HG03159 (cell line): Measurements from ENCODE around the gene MCTP1.
A peak's percentile ranks its signal among the peaks of the same experiment; 100 is the strongest.

Experiments used
- ATAC-seq: cut with Tn5 transposase; IDR thresholded peaks from one replicate; pipeline ENCODE4 v1.9.1; 2021; ENCODE audit warnings: mild to moderate bottlenecking, moderate library complexity; ENCODE audit not compliant: unreplicated experiment

The MCTP1 gene

DNA sequence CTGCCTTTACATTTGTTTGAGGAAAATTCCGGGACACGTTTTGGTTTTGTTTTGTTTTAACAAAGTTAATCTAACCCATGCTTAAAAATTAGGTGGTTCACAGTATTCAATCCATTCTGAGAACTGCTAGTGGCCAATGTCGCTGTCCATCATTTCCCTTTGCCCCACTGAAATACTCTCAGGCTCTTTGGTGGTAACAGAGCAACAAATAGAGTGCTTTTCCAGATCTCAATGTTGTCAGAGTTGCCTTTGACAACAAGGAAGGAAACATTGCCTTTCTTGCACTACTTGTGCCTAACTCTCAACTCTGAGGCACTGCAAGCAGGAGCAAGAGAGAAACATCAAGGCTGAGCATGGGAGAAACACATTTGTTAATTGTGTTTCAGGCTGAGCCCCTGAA lies 154.0 kb downstream of the MCTP1 start:
- ATAC-seq: no peak

DNA sequence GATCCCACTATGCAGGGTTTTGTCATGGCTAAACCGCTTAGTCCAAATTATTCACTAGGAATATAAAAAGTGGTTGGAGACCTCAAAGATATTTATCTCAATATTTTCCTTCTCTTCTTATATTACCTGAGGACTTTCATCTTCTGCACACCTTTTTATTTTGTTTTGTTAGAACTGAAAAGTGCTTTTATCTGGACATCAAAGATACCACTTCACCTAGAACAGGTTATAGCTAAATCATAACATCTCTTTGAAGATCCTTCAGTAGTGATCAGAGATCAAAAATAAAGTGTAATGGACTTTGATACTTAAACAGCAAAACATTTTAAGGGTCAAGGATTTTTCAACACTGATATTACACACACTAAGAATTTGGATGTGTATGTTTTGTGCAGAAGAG lies 160.2 kb downstream of the MCTP1 start:
- no peak for ATAC-seq

DNA sequence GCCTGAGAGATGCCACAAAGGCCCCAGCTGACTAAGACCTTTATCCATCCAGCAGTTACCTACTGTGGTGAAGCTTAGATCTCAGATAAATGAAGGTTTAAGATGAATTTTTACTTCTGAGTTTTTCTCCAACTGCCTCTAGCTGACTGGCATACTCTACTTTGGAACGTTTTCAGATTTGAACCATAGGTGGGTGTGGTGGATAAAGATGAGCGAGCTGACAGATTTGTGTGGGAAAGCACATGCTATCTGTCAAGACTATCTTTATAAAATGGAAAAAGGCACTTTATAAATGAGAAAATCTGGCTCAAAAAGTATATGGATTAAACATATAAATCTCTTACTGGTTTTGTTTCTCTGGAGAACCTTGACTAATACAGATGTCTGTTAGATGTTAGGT lies 160.8 kb downstream of the MCTP1 start:
- ATAC-seq: no peak

DNA sequence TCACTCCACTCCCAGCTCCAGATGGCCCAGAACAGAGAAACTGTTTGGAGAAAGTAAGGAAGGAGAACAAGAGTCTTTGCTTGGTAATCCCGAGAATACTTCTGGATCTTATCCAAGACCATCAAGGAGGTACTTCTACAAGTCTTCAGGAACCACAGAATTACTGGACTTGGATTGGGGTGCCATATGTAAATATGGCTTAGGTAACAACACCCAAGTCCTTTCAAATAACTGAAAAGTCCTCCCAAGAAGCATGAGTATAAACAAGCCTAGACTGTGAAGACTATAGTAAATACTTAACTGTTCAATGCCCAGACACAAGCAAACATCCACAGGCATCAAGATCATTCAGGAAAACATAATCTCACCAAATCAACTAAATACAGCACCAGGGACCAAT lies 170.0 kb downstream of the MCTP1 start:
- no peak for ATAC-seq

DNA sequence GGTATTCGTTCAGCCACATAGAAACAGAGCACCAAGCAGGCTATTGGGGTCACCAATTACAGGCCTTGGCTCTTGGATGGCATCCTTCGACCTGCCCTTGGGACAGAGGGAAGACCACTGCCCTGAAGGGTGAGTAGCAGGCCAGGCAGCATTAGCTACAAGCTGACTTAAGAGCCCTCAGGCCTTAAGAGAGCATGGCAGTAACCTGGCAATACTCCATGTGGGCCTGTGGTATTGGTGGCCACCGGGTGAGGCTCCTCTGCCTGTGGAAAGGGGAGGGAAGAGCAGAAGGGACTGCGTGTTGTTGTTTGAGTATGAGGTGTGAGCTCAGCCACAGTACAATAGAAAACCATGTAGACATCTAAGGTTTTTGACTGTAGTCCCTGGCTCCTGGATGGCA lies 170.6 kb downstream of the MCTP1 start:
- ATAC-seq: no peak

DNA sequence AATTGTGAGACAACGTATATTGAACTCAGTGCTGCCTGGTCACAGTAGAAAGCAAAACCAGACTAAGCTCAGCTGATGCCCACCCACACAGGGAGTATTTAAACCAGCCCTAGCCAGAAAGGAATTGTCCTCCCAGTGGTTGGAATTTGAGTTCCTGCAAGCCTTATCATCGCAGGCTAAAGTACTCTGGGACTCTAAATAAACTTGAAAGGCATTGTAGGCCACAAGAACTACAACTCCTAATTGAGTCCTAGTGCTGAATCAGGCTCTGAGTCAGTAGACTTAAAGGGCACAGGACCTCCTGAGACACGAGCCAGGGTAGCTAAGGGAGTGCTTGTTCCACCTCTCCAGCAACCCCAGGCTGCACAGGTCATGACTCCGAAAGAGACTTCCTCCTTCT lies 171.4 kb downstream of the MCTP1 start:
- ATAC-seq: no peak

DNA sequence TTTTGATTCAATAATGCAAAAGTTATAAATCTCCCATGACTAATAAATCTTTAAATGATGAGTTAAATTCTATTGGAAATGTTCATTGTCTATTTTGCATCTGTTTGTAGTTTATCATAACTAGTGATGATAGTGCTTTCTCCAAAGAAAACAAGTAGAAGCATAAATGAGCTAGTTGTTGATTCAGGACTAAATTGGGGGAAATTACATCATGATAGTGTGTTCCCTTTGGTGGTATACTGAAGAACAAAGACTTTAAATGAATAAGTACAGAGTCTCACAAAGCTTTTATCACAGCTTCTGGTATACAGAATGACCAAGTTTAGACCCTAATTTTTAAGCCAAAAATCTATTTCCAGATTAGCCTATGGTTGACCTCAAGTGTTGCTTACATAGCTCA lies 173.8 kb downstream of the MCTP1 start:
- ATAC-seq: no peak

DNA sequence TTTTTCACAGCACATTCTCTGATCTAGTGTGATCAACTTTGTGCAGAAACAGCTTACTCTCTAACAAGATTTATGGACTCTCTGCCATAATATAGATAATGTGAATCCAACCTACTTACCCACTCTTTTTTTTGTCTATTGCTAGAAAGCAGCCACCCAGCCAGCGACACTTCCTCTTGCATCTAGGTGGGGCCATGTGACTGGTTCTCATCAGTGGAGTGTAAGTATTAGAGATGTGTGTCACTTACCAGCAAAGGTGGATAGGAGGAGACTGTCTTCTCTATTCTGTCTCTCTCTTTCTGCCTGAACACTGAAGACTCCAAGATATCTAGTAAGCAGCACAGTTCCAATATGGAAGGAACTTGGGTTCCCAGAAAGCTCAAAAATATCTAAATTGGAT lies 174.8 kb downstream of the MCTP1 start:
- ATAC-seq: no peak

DNA sequence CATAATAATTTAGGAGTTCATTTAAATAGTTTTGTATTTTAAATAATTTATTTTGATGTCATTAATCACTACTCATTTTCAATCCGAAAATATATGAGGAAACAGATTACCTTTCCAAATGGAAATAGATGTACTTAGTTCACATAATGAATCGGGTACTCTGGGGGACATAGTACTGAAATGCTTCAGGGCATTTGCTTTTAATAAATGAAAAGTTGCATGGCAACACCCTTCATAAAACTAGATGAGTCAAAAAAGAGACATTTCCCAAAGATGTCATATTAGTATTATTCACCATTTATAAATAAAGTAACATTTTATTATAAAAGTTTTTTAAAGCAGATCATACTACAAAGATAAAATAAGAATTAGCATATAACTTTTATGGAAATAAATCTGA lies 177.8 kb downstream of the MCTP1 start:
- no peak for ATAC-seq

DNA sequence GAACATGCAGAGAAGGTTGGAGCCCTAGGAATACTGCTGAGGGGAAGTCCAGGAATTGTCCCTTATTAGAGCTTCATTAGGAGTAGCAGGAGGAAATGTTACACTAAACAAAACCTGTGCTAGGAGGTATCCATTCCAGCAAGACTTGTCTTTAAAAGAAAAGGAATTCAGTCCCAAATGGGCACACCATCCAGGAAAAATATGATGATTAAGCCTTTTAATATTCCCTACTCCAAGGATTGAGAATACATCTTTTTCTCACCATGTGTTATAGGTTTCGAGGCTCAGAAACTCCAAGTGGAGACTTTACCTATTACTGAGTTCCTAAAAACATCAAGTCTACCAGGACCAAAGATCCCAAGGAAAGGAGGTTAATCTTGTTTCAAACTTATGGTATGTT lies 179.3 kb downstream of the MCTP1 start:
- ATAC-seq: no peak

DNA sequence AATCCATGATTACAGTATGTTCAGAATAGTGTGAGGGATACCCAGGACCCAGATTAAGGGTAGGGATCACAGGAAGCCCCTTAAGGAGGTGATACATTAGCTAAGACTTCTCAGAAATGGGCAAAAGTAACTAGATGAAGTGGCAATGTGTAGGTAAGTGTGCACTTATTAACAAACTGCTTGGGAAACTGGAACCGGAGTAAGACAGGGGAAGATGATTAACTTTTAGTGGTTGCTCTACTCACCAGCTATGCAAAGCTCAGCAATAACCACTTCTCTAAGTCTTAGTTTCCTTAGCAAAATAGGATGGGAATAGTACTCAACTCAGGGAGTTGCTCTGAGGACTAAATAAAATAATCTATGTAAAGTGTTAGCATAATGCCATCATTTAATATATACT lies 182.2 kb downstream of the MCTP1 start:
- ATAC-seq: peak; percentile 99

DNA sequence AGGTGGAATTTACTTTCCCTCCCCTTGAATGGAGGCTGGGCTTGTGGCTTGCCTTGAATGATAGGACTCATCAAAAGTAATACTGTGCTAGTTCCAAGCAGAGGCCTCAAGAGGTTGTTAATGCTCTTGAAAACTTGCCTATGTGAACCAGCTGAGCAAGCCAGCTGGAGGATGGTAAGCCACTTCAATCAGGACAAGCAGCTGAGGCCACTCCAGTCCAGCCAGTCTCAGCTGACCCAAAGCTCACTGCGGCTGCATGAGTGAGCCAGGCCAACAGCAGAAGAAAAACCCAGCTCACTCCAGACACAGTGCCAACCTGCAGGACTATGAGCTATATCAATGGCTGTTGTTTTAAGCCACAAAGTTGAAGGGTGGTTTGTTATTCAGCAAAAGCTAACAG lies 182.8 kb downstream of the MCTP1 start:
- ATAC-seq: peak; percentile 28

DNA sequence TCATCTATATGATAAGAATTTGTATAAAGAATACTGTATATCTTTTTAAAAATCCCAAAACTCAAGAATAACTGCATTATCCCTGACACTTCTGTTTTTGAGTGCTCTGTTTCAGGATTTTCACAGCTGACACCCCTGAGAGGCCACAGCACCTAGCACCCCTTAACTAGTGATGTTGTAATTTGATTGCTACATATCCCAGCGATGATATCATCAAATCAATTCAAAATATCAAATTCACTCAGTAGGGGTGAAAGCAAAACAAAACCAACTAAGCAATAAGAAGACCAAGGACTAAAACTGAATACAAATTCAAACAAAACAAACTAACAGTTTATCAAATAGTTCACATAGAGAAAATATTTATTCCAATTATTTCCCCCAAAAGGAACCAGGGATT lies 184.3 kb downstream of the MCTP1 start:
- no peak for ATAC-seq

DNA sequence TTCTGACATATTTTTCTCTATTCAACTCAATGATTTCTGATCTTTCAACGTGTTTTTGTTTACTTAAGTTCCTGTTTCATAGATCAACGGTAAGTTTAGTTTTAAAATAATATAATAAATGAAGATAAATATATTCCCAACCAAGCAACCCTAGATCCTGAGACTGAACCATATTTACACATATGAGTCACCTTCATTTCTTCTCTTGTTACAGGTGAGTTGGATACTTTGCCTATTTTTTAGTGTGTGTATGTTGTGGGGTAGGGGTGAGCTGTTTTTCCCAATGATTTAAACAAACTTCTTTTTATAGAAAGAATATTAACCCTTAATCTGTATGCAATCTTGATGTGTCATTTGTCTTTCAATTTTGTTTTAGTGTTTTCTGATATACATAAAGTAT lies 186.9 kb downstream of the MCTP1 start:
- no peak for ATAC-seq

DNA sequence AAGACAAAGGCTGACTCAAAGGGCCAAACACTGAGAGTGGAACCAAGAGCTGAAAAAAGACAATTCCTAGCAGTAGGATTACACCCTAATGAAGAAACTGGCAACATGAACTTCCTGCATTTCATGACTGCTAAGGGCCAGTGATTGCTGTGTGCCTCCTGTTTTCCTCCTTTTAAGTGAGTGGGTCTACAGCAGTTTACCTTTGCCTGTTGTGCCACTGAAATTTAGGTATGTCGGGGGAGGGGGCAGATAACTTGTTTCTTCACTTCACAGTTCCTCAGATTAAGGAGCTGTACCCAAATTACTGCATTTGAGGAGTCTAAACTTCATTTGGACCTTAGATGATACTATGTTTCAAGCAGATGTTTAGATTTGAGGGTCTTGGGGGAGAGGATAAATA lies 191.7 kb downstream of the MCTP1 start:
- no peak for ATAC-seq

DNA sequence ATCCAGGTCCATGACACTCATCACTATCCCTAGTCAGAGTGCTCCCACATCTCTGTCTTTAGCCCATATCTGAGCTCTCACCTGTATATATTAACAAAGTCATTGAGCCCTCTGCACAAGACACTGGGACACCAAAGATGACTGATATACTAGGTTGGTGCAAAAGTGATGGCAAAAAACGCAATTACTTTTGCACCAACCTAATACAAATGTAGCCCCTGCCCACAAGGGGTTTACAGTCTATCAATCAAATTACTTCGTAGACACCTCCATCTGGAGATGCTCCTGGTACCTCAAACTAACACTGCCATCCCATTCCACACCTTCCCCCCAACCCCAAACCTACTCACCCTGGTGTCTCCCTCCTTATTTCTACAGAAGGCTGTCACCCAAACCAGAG lies 194.1 kb downstream of the MCTP1 start:
- no peak for ATAC-seq

DNA sequence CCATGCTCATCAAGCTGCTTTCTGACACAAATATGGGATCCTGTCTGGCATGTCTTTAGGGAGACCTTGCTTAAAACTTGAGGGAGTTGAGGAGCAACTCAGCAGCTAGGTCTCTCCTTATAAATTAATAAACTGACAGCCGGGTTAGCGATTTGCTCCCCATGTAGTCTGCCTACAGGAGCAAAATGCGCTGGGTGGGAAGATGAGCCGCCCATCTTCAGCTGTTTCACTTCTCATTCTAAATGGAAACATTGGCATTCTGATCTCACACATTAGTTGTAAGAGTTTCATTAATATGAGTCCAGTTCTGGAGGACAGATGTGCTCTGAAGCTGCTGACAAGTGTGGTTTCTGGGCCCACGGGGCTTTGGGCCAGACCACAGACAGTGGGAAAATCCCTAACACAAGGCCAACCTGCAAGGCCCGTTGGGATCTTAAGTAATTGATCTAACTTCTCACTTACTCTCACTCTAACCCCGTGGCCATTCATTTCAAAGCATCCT lies 197.0 kb downstream of the MCTP1 start:
- ATAC-seq: peak; percentile 79

DNA sequence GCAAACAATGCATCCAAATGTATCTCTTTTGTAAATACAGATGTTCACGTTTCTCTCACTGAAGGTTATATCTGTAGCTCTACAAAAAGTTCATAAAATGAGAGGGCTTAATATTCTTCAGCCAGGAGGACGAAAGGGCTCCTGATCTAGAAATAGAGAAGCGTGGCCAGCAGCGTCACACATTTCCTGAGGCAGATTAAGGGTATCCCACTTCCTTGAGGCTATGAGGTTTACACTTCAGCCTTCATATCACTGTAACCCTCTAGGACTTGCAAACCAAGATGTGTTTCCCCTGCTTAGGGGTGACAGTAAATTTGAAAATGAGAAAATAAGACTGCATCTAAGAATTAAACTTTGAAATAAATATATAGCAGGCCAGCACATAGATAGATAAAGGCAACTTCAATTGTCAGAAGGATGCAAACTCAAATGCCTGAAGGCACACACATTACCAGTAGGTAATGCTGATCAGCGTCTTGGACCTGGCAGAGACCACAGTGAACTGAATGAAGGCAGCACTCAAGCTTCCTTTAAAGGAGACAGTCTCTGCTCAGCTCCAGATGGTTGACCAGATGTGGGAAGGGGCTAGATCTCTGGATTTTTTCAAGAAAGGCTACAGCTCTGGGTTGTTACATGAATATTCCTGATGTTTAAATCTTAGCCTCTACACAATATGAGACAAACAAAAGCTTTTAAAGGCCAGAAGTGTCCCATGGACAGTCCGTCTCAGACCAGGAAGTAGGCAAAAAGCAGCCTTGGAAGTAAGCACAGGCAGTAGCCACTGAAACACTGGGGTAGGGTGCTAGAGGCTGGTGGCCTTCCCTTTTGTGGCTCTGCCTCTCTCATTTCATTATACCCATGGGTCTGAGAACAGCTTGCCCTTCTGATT lies 197.7 kb downstream of the MCTP1 start:
- peak; percentile 43 for ATAC-seq

DNA sequence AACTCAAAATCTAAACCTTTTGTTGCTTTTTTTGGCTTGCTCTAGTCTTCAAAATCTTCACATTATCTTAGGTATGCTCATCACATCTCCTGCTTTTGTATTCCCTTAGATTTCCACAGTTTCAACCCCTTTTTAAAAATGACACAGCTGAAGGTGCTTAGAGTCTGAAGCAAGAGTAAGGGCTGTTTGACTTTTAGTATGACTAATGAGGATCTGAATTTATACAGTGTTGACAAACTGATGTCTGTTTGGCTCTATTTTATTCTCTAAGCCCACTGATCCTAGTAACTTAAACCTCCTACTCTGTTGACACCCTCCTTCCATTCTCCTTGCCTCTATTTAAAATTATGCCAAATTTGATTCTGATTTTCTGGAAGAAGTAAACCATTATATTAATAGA lies 200.1 kb downstream of the MCTP1 start:
- no peak for ATAC-seq

DNA sequence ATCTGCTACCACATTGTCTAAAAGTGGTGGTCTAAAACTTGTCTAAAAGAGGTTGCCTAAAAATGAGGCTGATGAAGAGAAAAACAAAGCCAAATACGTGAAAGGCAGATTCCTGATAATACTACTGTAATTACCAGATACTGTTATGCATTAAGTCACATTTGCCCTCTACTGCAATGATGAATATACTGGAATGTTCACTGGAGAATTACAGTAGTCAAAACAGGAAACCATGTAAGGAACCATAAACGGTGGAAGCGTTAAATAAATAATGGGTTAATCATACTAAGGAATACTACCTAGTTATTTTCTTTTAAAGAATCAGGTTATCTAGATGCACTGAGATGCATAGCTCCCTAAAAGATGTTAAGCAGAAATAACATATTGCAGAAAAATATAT lies 201.3 kb downstream of the MCTP1 start:
- ATAC-seq: no peak

DNA sequence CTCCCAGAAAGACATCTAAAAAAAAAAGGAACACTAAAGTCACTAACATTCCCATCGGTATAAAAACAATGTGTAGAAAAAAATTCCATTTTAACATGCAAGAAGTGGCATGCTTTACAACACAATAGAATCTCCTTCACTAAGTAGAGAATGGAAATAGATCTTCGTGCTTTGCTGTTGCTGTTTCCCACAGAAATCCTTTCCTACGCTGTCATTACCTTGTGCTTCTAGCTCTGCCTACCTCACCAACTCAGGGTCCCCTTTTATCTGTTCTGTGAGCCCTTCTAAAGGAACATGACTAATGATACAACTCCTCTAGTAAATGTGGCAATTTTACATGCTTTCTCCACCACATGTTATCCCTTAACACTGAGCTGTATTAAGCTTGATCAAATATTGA lies 202.9 kb downstream of the MCTP1 start:
- no peak for ATAC-seq

DNA sequence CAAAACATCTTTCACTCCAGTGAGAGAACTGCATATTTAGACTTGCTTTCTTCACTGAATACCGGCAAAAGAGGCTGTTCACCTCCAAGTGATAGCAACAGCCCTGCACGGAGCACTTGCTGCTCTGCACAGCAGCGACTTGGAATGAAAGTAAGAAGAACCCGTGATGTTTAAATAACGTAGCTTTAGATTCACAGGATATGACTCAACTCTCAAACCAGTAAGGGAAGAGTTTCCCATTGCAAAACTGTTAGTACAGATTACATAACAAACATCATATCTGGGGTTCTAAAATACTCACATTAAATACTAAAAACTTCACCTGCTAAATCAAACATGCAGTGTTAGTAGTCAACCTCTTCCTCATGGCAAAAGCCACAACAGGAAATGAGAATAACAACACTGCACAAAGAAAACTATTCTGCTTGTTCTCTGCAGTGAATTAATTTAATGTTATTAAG lies 203.4 kb downstream of the MCTP1 start:
- ATAC-seq: peak; percentile 90

DNA sequence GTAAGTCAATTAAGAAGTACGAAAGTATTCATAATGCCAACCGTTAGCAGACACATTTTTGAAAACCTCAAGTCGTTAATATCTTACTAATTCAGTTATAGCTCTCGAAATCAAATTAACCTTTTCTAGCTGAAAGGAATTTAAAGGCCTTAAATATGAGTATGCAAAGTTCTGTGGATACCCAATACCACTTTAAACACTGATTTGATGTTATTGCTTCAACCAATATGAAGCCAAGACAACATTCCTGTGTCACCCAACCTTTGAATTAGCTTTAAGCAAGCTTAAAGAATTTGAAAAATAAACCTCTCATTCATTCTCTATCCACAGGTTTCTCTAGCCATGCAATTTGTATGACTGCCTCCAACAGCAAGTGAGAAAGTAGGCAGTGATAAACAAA lies 204.5 kb downstream of the MCTP1 start:
- no peak for ATAC-seq
